GM18870 (cell line): ENCODE data around the gene AP1G2.
A peak's percentile ranks its signal among the peaks of the same experiment; 100 is the strongest.

ENCODE experiments used
- ATAC-seq: cut with Tn5 transposase; IDR thresholded peaks from one replicate; pipeline ENCODE4 v1.9.1; 2021; ENCODE audit warnings: moderate library complexity; ENCODE audit not compliant: unreplicated experiment

AP1G2 gene

DNA sequence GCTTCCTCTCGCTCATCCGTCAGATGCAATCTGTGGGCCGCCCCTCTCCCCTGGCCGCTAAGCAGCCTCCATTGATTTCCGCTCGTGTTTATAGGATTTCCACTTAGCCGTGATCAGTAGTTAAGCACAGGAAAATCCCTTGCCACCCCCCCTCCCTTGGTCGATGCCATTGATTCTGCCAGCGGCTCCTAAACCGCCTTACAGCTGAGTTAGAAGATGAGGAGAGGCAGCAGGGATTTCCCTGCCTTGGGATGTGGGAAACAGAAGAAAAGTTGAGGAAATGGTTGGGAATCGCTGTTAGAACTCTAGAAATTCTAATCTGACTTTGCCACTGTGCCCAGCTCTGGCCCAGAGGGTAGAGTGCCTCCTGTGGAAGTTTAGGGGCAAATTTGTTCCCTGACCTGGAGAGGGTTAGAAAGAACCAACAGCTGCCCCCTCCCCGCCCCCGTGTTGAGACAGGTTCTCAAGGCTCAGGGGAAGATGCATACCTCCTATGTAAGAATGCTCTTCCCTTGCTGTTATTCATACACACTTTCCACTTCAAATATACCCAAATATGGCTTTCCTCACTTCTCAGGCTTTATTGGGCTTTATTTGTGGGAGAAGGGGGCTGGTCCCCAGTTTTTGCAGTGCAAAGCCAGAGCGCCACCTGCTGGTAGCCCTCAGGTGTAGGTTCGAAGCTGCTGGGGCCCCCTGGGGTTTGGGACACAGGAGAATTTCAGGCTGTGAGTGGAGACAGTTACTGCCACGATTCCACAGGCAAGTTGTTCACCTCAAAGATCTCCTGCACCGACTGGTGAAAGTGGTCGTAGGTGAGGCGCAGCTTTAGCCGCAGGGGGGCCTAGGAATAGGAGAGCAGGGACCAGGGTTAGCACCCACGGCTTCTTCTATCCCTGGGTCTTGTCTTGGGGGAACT, 8.3 kb downstream of the AP1G2 start:
- ATAC-seq = no peak

DNA sequence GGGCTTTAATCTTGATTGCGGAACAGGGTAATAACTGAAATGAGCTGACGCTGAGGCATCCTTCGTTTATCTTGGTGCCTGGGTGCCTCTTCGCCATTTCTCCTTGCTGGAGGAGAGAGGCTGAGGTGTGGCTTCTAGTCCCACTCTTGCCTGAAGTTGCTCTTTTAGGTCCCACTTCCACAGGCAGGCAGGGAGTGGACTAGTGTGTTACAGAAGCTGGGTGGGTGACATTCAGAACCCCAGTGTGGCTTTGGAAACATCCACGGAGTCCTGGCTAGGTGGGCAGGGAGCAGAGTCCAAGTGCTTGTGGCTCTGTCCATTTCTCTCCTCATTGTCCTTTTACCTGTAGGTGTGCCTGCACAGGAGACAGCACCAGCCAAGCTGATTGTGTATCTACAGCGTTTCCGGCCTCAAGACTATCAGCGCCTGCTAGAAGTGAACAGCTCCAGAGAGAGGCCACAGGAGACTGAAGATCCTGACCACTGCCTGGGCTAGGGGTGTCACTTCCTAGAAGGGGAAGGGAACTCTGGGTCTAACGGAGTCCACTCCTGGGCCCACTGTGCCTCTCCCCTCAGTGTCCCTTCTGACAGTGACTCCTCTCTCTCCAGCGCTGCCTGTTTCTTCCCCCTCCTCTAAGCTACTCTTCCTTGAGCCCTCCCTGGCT, 9.1 kb downstream of the AP1G2 start:
- ATAC-seq = no peak

DNA sequence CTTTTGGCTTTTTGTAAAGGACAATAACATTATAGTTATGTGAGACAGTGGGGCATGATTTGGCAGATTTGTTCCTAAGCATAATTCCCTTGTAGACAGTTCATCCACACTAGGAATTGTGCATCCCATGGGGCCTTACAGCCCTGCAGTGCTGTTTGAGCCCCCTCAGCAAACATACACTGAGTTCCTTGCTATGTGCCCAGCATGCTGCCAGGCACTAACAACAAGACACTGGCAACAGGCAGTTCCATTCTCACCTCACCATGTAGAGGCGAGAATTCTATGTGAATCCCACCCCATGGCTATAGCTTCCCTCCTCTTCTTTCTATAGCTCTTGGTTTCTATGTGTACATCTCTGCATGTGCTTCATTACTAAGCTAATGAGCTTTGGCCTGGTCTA, 9.6 kb downstream of the AP1G2 start:
- ATAC-seq = no peak

DNA sequence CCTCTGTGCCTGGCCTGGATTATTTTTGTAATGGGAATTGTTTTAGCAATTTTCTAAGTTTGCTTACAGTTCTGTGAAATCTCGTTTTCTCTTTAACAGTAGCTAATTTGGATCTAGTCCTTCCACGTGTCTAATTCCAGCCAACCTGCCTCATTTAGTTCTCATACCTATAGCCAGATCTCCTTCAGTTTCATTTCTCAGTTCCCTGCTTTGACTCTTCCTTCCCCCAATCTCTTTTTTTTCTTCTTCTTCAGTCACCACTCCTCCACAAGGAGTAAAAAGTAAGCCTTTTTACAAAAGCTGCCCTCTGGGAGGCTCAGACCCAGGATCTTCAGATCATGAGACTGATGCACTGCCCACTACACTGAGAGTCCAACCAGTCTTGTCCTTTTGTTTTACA, 10.1 kb downstream of the AP1G2 start:
- ATAC-seq = no peak

DNA sequence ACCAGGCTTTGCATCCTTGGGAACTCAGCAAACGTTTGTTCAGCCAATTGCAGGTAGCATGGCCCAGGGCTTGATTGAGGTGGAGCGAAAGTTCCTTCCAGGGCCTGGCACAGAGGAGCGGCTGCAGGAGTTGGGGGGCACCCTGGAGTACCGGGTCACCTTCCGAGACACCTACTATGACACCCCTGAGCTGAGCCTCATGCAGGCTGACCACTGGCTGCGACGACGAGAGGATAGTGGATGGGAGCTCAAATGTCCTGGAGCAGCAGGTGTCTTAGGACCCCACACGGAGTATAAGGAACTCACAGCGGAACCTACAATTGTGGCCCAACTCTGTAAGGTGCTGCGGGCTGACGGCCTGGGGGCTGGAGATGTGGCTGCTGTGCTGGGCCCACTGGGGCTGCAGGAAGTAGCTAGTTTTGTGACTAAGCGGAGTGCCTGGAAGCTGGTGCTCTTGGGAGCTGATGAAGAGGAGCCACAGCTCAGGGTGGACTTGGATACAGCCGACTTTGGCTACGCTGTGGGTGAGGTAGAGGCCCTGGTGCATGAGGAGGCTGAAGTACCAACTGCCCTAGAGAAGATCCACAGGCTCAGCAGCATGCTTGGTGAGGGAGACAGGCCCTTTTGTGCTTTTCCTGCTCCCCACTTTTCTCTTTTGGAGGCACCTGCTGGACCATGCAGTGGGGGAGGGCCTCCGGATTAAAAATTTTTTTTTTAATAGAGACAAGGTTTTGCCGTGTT, 10.7 kb downstream of the AP1G2 start:
- no peak for ATAC-seq

DNA sequence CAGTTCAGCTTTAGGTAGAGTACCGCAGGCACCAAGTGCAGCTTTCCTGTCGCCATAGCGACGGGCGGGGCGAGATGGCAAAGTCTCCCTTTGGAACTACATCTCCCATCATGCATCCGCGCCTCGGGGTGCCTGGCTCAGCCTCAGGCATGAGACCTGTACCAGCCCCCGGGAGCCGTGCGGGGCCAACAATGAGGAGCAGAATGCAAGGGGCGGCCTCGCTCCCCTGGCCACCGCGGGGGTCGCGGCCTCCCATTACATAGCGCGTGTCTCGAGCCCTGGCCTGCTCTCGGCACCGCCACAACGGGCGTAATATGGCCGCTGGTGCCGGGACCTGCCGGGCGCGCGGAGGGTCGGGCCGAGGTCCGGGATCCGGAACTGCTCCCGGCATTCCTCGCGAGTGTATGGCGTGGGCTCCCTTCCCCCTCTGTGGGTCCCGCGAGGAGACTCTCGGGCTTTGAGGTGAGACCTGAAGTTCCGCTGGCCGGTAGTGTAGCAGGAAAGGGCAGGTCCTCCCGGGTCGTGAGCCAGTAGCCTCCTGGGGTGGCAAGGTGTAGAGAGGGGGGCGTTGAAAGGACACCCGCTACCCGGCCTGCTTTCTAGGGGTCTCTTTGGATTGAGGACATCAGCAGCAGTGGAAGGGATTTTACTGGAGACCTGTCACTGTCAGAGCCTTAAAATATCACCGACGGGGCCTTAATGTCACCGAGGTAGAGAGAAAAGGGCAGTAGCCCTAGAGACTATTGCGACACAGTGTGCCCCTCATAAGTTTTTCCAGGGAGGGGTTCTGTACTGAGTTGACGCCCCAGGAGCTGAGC, 11.5 kb downstream of the AP1G2 start, which contains the start of gene THTPA:
Gene THTPA (plus strand): TSS at position 390 of the 818 bp plus-strand sequence. CDS start 487 bp downstream, outside the sequence.
- peak; percentile 91 for ATAC-seq

DNA sequence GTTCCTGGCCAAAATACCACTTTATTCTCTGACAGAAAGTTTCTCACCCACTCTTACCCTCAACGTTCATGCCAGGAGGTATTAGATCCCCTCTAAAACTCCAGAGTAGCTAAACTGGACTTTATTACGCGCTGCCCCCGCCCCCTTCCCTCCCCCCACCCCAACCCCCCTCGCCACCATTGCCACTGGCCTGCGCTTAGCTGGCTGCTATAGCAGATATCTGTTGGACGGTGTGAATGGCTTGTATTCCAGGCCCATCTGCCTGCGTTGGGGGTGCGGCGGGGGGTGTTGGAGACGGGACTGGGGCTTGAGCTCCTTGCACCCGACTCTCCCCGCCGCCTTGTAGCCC, 12.1 kb downstream of the AP1G2 start:
- ATAC-seq = no peak

DNA sequence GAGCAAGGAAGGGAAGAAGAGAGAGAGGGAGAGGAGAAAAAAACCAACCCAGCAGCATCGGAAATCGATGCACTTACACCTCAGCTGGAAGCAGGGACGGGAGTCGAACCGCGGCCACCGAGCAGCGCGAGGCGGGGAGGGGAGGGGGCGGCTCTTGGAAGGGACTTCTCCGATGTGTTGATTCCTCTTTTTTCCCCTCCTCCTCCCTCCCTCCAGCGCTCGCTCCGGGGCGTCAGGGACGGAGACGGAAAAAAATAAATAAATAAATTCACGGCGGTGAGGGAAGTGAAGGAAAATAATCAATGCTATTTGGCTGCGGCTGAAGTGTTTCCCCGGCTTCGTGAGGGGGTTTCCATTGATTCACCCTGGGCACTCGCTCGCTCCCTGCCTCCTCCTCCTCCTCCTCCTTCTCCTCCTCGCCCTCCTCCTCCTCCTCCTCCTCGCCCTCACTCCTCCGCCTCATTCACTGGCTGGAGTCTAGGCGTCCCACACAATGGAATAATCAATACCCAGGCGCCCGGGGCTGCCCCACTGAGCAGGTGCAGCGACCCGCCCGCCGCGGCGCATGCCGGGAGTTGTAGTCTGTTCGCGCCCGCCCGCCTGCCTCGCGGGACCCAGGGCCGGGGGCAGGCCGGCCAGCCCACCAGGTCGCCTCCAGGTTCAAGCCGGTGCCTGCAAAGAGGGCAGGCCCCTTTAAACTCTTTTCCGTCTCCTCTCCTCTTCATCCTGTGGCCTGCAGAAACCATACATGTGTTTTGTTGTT, 16.1 kb downstream of the AP1G2 start, which contains the start of gene ZFHX2:
Gene ZFHX2 (minus strand): TSS at position 500 of the 763 bp plus-strand sequence. CDS start 16,440 bp downstream, outside the sequence.
- no peak for ATAC-seq

DNA sequence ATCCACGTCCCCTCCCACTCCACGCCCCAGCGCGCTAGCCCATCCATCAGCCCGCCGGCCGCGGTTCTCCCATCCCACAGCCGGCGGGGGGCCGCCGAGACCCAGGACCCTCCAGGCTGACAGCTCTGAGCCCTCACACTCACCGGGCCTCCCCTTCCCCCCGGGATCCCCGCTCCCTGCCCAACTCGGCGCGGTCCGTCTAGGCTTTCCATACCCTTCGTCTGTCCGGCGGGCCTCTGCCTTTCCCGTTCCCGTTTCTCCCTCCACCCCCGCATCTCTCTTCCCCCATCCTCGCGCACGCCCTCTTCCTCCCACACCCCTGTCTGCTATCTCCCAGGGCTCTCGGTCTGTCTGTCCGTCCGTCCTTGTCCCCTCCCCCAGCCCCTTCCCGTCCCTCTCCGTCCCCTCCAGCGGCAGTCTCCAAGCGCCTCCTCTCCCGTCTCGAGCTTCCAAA, 16.8 kb downstream of the AP1G2 start:
- no peak for ATAC-seq

DNA sequence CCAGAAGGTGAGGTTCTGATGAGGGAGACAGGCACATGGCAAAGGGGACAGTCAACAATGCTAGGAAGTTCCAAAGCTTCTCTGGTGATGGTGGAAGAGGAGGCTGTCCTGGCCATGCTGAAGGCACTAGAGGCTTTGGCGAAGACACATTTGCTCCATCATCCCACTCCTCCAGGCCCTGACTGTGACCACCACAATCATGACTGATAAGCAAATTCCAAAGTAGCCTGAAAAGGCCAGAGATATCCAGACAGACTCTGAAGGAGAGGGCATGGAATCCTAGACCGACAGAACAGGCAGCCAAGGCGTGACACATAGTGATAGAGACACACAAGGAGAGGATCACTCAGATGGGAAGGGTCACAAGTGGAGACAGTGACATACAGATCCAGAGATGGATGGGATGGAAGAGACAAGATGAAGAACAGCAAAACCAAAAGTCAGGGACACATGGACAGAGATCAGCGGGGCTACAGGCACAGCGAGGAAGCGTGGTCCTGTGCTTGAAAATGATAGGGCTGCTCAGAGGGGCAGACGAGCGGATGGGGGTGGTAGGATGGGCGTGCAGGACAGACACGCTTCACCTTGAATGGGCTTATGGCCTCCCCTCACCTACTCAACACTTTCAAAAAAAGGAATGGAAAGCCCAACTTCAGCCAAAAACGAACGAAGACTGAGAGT, 17.3 kb downstream of the AP1G2 start:
- ATAC-seq = no peak

DNA sequence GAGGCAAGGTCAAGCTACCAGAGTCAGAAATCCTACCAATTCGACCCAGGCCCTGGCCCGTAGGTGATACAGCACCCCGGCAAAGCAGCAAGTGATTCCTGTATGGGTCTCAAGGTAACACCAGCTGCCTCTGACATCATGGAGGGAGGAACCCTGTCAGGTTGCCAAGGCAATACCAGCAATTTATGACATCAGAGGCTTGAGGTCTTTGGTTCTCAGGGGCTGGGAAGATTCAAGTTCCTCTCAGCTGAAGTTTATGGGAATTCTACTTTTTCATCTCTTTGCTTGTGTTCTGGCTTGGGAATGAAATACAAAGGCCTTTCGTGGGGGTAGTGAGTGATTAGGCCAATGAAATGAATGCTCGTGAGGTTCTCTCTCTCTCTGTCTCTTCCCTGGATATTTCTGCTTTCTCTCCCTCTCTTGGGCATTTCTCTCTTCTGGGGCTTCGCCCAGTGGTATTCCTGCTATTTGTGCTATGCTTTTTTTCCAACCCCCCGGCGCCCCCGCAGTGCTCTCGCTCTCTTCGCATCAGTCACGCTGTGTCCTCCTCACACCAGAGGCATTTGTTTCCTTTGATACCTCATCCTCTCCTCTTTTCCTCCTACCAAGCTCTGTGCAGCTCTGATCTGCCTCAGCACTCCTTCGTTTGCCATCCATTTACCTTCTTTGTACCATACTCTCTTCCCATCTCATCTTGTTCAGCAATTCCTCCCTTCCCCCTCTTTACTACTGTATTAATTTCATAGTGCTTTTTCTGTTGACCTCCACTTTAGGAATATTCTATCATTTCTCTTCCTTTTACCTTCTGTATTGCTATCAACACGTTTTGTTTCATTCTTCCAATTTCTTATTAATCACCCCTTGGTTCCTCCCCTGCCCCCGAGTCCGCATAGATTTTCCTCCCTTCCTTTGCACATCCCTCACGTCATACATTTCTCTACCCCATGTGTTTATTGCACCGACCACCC, 19.0 kb downstream of the AP1G2 start:
- no peak for ATAC-seq

DNA sequence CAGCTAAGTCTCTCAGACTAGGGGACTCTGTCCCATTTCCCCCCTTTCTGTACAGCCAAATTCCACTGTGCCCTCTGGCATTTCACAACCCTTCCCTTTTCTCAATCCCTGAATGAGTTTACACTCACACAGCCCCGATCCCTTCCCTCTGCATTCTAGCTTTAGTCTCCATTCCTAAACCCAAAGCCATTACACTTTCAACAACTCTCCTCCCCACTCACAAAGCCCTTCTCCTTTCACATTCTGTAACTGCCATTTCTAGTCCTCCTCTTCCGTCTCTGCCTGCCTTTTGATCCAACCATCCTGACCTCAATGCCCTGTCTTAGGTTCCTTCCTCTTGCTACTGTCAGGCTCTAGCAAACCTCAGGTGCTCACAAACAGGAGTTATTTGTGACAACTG, 19.7 kb downstream of the AP1G2 start:
- no peak for ATAC-seq

DNA sequence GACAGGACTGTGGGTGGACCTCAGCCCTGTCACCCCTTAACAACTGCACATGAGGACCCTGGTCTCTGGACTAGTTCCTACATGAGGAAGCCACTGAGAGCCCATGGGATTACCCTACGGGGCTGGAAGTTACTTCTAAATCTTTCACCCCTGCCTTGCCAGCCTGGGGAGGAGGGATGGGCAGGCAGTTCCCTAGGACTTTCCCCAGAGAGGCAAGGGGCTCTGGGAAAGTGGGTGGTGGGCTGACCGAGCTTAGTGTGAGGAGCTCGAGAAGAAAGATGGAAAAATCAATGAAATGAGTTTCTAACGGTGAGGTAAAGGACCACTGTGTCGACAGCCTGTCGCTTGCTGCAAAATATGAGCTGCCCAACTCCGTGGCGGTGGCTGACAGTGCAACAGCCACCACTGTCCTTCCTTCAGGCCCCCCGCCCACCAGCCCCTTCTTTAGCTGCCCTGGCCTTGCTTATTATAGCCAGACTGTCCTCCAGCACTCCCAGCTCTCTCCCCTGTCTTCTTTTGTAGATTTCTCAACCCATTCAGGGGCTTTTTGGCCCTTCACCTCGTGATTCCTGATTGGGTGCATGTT, 21.0 kb downstream of the AP1G2 start:
- ATAC-seq = no peak

DNA sequence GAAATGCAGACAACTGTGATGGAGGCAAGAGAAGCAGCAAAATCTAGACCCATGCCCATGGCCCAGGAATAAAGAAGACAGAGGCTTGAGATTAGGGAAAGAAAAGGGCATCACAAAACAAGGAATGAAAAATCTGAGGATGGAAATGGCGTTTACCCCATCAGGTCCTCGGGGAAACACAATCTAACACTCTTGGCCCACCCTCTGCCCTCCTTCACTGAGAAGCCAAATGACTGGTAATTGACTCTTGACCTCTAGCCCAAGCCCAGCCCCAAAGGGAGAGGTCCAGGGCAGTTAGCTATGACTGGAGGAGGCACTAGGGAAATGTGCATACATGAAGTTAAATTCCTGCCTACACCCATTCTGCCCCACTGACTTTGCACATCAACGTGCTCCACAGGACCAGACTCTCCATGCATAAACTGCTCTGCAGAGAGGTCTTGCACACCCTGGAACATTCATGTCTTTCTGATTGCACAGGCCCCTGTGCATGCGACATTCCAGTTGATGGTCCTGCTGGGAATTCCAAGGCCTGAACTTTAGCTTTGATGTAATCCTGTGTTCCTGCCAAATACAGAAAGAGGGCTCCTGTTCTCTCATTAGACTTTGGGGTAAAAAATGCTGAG, 21.7 kb downstream of the AP1G2 start:
- ATAC-seq = no peak

DNA sequence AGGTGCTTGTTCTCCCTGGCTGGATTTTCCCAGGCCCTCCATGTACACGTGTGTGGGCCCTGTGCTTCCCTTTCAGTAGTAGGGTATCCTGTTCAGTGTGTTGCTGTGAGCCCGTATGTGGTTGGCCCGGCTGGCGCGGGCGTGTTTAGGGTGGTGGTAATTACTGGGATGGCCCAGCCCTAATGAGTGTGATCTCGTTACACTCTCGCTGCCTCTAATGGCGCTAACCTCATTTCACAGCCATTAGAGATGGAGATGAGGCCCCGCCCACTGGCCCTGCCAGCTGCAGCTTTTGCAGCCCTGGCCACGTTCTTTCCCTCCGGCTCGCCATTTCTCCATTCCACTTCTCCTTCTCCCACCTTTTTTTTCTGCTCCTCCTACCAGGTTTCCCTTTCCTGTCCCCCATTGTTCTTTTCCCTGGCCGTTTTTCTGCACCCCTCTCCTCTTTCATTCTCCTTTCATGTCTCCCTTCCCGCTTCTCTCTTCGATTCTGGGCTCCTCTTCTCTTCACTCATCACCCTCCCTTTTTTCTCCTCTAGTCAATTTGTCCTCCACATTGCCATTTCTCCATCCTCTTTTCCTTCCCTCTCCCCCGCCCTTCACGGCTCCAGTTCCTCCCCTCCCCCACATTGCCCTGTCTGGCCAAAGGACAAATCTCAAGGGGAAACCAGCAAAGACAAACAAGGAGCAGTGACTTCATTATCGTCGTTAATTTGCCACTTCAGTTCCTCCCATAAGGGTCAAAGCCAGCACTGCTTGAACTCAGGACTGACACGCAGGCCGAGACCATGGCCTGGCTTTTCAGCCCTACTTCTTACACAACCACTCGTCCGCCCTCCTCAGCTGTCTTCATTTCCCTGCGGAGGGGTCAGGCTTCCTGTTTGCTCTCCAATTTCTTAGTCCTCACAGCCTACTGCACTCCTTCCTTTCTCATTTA, 22.8 kb downstream of the AP1G2 start:
- no peak for ATAC-seq

DNA sequence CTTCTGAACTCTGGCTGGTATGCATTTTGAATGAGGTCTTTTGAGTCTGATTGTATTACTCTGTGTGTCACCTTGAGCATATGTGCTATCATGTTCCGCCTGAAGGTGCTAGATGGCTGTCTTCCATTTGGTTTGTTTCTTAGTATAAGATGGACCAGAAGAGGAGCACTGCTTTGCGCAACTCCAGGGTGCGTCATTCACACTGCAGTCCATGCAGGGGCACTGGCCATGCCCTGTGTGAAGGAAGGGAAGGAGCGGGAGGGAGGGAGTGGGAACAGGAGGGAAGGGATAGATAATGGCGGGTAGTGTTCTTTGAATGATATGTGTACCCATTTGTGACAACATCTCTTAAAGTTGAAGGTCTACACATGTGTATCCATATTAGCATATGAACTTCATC, 24.2 kb downstream of the AP1G2 start:
- ATAC-seq = no peak
